ENCODE measurements around the gene FAAP100.

FAAP100 gene

DNA sequence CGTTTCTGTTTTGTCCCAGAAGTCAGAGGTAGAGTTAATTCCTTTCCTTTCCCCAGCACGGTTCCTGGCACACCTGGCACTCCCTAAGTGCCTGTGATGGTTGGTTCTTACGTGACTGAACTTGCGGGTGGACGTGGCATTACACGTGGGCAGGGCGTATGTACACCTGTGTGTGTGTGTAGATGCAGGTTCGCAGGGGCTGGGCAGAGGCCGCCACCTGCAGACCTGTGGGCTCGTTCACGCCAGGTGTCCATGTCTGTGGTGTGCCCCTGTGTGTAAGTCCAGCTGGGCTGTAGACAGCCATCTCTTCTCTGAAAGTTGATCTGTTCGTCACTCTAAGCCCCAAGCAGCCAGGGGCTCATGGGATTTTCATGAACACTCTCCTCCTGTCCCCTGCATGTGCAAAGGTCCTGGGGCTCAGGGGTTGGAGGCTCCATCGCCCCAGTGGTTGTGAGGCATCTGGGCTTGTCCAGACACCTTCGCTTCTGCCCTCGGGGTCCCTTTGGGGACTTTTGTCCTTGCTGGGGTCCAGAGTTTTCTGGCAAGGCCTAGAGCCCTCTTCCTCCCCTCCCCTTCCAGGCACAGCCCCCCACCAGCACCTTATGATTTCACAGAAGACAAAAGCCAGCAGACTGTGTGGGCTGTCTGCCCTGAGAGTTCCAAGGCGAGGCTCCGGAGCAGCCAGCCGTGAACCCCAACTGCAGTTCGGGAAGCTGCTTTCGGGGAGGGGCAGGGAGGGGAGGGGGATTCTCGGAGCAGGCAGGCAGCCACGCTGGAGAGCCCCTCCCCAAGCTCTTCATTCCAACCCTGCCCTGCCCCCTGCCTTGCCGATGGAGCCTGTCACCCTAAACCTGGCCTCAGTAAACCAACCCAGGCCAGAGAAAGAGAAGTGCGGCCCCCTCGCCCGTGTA, 29.4 kb downstream of the FAAP100 start:
- DNase-seq: no peak

DNA sequence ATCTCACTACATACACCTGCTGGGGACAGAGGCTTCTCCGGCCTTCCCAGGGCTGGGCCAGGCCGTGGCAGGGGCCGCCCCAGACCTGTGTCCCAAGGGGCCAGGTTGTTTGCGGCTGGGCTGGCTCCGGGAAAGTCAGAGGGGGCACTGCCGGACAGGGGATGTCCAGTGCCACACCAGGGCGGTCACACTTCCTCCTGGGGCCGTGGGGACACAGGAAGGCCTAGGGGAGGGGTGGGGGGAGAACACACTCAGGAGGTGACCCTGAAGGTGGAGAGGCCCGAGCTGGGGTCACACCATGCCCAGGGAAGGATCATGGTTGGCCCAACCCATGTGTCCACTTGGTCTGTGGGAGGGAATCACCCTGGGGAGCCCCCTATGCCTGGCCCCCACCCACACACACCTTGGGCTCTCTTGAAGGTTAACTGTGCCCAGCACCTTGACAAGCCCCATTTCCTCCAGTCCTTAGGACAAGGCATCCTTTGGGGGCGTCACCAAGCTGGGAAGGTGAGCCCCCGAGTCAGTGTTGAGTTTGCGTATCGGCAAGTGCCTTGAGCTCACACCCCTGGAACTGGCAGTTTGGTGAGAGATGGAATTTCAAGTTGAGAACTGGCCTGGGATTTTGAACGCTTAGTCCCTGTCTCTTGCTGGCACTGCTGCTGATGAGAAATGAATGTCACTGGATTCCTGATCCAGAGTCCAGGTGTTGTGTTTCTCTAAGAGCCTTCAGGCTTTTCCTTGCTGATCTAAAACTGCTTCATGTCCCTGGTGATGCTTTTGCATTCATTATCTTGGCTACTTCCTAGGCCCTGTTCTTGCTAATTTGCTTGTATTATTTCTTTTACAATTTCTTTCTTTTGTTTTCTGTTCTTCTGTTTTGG, 31.9 kb downstream of the FAAP100 start:
- no peak for DNase-seq

DNA sequence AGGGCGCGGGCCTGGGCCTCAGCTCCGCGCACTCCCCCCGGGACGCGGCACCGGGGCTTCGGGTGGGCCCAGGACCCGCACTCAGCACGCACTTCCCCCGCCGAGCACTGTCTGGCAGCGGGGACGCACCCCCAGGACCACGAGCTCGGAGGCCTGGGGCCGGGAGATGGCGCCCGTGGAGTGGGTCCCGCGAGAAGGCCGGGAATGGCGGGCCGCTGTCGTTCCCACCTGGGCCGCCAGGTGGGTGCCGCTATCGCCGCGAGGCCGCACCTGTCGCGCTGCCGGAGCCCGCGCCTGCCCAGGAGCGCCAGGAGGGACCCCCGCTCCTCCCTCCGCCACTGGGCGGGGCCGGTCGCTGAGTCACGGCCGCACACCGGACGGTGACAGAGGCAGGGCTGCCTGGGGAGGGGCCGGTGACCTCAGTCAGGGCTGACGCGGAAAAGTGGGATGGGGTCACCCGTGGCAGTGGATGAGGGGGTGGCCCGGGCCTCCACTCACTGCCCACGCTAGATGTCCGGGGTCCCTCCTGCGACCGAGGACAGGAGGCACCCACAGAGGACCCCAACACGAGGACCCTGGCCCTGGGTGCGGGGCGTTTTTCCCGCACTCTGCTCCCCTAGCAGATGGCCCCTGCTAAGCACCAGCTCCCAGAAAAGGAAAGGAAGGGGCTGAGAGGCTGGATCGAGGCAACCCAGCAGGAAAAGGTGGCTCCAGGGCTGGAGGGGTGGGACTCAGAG, 32.7 kb downstream of the FAAP100 start:
- no peak for DNase-seq

DNA sequence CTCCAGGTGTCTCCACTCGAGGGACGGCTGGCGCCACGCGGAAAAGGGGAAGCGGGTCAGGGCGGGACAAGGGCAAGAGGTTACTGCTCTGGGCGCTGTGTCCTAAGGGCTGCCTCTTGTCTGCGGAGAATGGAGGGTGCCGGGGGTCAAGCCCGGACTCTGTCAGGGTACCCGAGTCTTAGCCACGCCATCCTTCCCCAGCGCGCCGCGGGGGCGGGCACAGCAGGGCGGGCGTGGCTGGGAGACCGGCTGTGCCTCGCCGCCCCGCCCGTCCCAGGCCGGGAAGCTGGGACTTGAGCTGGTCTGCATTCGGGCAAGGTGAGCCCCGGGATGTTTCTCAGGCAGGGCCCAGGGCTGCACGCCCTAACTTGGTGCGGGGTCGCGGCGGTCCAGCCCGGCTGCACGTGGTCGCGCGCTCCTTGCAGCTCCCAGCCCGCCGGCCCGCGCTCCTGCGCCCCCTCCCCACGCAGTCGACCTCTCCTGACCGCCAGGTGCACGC, 33.3 kb downstream of the FAAP100 start:
- DNase-seq: no peak

DNA sequence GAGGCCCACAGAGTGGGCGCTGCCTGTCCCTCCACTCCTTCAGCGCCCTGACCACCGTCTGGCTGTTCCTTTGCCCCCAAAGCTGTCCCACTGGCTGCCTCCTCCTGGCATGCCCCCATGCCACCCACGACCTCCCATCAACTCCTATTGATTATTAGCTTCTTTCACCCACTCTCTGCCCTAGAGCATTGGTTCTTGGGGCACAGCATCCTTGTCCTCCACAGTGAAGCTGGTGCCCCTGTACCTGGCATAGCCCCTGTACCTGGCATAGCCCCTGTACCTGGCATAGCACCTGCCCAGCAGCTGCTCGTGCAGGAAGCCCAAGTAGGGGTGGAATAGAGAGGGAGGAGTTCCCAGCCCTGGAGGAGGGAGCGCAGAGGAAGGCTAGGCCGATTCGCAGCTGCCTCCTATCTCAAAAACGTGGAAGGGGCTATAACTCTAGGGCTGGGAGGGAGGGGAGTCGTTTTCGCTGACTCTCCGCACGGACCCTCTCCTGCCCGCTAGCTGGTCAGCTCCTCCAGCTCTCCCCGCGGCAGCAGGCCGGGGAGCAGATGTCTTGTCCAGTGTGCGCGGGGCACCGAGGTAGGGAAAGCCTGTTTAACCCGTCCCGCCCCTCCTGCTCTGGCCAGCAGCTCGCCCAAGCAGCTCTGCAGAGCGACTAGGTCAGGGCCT, 33.9 kb downstream of the FAAP100 start:
- no peak for DNase-seq

DNA sequence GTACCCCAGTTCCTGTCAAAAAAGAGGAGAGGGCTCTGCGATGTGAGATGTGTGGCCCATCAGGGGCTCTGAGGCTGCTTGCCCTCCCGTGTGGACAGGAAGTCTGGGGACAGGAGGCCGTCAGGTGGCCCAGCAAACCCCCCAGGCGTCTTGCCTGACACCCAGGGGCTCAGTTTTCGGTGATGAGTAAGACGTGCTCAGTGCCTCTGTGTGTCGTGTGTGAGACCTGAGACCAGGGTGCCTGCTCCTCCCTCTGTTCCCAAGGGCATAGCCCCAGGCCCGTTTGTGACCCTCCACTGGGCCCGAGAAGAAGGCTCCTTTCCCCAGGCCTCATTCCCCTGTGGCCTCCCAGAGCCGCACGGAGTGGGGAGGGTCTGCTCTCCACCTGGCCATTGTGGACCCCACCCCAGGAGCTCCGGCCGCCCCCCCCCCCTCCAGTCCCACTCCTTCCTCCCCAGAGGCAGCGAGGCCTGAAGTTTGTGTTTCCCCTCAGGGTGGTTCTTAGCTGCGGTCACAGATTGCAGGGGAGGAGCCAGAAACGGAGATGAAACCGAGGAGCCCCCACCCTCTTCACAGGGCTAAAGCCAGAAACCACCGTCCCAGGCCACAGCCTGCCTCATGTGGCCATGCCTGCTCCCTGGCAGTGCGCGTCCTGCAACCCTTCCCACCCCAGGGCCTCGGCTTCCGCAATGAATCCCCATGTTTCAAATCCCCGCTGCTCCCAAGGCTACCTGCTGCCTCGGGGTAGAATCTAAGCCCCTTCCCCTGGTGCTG, 34.6 kb downstream of the FAAP100 start:
- no peak for DNase-seq

DNA sequence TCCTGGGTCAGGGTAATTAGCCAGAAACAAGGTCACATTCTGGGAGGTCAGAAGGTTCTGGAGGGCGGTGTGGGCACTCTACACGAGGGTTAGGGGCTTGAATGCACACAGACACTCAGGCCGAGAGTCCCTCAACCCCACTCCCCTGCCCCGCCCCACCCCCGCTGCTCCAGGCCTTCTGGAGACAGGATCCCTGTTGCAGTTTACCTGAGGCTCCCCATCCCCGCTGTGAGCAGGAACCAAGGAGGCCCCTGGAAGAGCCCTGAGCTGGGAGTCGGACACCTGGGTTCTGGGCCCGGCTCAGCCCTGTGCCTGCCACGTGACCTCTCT, 35.2 kb downstream of the FAAP100 start:
- no peak for DNase-seq

DNA sequence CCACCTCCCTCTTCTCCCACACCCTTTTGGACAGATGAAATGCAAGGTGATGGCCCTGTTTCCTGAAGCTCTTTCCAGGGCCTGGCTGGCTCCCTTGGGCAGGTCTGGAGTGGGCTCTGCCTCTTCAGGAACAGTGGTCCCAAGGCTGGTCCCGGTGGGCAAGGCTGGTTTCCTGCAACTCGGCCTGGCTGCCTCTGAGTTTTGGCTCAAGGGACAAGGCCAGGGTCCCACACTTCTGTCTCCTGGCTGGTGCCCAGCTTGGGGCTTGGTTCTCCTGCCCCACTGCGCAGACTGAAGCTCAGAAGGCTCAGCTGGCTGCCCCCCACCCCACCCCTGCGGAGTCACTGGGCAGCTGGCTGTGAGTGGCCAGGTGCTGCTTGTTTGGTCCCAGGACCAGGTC, 35.7 kb downstream of the FAAP100 start:
- no peak for DNase-seq

DNA sequence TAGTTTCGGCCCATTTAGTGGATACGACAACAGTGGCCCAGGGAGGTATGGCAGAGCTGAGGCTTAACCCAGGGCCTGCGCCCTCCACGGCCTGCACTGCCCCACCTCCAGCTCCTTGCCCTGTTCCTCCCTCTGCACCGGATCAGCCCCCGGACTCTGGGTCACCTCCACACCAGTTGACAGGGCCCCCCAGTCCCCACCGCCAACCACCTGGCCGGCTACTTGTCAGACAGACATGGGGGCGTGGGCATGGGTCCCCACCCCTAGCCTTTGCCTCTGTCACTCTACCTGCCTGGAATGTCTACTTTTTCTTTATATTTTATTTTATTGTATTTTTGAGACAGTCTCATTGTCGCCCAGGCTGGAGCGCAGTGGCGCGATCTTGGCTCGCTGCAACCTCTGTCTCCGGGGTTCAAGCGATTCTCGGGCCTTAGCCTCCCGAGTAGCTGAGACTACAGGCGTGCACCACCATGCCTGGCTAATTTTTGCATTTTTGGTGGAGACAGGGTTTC, 36.6 kb downstream of the FAAP100 start:
- DNase-seq: no peak

DNA sequence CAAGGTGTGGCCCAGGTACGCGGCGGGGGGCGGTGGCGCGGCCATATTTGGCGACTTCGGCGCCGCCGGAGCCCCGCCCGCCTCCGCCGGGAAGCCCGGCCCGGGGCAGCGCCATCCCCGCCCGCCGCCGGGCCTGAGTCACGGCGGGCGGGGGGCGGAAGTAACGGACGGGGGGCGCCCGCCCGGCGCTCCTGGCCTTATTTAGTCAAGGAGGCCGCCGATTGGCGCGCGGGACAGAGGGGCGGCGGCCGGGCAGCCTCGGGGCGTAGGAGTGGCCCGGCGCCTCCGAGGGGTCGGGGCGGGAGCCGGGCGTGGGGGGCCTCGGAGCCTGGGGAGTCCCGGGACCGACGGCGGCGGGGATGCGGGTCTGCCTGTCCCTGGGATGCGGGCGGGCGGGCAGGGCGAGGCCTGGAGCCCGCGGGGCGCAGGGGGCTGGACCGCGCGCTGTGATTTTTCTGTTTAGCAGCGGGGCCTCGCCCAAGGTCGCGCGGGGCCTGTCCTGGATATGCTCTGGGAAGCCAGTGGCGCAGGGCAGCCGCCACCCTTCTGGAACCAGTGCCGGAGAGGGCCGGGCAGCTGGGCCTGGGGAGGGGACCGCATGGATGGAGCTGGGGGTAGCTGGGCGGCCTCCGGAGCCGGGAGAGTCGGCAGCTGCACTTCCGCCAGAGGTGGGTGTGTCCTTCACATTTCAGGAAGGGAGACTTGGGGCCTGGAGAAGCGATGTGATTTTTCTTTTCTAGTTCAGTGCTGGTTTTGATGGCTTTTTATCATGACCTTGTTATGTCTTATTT, 37.2 kb downstream of the FAAP100 start:
- peak; percentile 41 for DNase-seq

DNA sequence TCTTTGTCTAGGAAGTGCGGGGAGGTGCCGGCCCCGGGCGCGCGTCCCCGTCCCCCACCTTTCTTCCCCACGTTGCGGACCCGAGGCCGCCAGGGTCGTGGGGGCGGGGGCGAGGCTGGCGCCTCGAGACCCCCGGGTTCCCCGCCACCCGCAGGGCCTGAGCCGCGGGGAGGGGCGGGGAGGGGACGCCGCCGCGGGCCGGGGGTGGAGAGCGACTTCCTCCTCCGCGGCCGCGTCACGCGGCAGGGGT, 37.7 kb downstream of the FAAP100 start:
- no peak for DNase-seq

DNA sequence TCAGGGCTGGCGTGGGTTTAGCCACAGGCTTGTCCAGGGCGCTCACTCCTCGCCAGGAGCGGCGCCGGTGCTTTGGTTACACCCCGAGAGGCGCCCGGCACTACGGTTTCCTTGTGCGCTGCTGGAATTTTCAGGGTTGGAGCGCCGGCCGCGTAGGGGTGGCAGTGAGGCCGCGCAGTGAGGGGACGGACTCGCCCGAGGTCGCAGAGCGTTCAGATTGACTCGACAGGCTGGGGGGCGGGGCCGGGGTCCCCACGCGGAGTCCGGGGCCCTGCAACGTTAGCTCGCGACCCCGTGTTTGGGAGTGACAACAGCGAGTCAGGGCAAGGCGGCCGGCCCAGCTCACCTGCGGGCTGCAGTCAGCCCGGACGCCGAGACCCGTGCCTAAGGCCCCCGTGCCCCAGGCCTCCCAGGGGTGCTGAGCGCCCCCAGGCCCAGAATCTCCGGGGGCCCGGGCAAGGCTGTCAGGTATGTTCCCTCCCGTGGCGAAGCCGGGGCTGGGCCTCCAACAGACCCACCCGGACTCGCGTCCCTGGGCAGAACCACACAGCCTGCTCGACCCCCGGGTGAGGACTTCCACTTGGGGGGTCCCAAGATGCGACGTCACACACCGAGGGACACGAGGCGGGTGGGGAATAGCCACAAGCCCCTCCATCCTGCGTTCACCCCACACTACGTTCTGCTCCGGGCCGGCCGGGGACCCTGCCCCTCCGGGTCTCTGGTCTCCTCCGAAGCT, 38.2 kb downstream of the FAAP100 start:
- DNase-seq: no peak

DNA sequence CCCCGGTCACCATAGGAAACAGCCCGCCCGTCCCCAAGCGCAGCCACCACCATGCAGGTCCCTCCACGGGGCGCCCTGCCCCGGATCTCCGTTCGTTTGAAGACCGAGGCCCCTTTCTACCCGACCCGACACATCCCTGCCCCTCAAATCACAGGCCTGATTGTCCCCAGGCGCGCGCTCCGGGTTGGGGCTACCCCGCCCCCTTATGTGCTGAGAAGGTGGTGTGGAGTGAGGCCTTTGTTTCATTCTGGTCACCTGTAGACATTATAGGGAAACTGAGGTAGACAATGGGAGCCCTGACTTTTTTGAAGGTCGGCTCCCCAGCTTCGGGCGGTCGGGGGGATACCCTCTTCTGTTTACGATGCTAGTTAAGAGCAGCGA, 38.8 kb downstream of the FAAP100 start:
- no peak for DNase-seq

DNA sequence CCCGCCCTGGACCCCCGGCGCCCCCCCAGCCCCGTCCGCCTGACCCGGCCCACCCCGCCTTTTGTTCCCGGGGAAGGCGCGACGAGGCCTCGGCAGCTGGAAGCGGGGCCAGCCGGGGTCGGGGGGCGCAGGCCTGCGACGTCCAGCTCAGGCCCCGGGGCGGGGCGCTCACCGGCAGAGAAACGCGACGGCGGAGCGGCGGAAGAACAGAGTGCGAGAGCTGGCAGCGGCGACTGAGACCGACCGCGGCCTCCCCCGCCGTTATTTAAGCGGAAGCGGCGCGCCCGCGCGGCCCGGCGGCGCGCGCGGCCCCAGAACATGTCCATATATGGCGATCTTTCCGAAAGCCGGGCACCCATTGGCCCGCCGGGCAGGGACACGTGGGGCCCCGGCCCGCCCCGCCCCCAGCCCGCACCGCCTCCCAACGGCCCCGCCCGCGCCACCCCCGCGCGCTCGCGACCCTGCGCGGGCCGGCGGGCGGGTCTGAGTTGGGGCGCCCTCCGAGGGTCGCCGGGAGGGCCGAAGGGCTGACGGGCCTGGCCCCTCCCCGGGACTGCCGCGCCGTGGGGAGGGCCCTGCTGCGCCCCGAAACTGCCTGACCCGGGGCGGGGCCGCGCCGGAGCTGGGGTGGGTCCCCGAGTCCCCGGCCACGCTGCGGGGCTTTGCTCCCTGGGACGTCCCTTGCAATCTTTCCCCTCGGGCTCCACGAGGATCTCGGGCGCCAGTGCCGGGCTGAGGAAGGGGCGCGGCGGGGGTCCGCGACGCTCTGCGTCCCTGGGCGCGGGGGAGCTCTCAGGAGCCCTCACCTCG, 39.4 kb downstream of the FAAP100 start, which contains the start of gene ACTG1:
TSS of gene ACTG1 (minus strand) at position 238 of the 810 bp plus-strand sequence. CDS start 445 bp downstream, outside the sequence.
- peak; percentile 87 for DNase-seq

DNA sequence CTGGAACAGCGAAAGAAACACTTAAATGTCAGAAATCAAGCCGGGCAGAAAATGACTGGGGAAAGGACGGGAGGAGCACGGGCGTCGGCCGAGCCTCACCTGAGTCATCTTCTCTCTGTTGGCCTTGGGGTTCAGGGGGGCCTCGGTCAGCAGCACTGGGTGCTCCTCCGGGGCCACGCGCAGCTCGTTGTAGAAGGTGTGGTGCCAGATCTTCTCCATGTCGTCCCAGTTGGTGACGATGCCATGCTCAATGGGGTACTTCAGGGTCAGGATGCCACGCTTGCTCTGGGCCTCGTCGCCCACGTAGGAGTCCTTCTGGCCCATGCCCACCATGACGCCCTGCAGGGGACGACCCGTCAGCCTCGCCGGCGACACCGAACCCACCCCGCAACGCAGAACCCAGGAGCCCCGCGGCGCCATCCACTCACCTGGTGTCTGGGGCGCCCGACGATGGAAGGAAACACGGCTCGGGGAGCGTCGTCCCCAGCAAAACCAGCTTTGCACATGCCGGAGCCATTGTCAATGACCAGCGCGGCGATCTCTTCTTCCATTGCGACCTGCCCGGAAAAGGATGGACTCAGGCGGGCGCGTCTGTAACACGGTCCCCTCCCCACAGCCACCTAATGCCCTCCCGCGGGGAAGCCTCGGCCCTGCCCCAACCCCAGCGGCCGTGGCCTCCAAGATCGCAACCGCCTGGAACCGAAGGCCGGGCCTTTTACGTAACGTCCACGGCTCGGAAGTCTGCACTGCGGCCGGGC, 40.2 kb downstream of the FAAP100 start:
- no peak for DNase-seq

DNA sequence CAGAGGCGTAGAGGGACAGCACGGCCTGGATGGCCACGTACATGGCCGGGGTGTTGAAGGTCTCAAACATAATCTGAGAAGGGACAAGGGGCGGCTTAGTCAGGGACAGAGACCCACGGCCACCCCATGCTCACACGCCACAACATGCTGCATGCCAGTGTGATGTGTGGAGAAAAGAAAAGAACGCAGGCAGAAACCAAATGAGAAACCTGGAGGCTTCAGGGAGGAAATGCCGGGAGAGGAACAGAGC, 40.7 kb downstream of the FAAP100 start:
- no peak for DNase-seq

DNA sequence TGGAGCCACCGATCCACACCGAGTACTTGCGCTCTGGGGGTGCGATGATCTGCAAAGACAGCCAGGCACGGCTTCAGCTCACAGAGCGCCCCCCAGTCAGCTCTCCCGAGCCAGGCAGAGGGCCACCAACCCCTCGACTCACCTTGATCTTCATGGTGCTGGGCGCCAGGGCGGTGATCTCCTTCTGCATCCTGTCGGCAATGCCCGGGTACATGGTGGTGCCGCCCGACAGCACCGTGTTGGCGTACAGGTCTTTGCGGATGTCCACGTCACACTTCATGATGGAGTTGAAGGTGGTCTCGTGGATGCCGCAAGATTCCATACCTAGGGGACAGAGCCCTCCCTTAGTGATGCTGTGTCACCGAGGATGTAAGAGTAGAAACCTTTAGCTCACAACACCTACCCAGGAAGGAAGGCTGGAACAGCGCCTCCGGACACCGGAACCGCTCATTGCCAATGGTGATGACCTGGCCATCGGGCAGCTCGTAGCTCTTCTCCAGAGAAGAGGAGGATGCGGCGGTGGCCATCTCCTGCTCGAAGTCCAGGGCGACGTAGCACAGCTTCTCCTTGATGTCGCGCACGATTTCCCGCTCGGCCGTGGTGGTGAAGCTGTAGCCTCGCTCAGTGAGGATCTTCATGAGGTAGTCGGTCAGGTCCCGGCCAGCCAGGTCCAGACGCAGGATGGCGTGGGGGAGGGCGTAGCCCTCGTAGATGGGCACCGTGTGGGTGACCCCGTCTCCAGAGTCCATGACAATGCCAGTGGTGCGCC, 41.2 kb downstream of the FAAP100 start:
- DNase-seq: no peak

All from GOT3 (cell line).